Spinal cord (tissue), 10 donors: ENCODE measurements around the gene PPIP5K2. TPM values are rescaled to one million over a fixed set of nuclear protein-coding genes. Genes with fewer than 3 reads are reported as not detected.

Source experiments
- DNase-seq, 6 donors: peaks; one replicate each; pipeline versions ENCODE4 v3.0.0 to v3.0.0-alpha.2; 2013 to 2015; ENCODE audit warnings: low spot score in 6 of 6, low read depth in 4 of 6
- H3K27ac ChIP-seq: one replicate; pipeline ENCODE4 v1.5.1; 2013; ENCODE audit warnings: low read depth, low read length, control low read depth
- H3K27me3 ChIP-seq: one replicate; pipeline ENCODE4 v1.6.1; 2013; ENCODE audit warnings: low read length; ENCODE audit not compliant: control insufficient read depth, insufficient read depth
- H3K36me3 ChIP-seq: one replicate; pipeline ENCODE4 v1.6.1; 2013; ENCODE audit warnings: low read length; ENCODE audit not compliant: control insufficient read depth, insufficient read depth
- H3K4me1 ChIP-seq: one replicate; pipeline ENCODE4 v1.6.1; 2013; ENCODE audit warnings: low read length; ENCODE audit not compliant: control insufficient read depth, insufficient read depth
- H3K4me3 ChIP-seq: one replicate; pipeline ENCODE4 v1.5.1; 2013; ENCODE audit warnings: low read depth, low read length, control low read depth
- H3K9me3 ChIP-seq: one replicate; pipeline ENCODE4 v1.6.1; 2013; ENCODE audit warnings: low read length; ENCODE audit not compliant: control insufficient read depth, insufficient read depth
- WGBS: methylation state at CpG from one replicate; pipeline ENCODE4 v1.1.5; 2013; ENCODE audit warnings: missing lambda C conversion rate; ENCODE audit not compliant: insufficient coverage; 5-methylcytosine and 5-hydroxymethylcytosine counted together
- polyA plus RNA-seq, 2 donors: library from polyadenylated mRNA; unstranded; fragments of 120-200 nt; gene quantifications; one replicate each; pipeline ENCODE4 v1.2.1, GENCODE V29; 2013; ENCODE audit not compliant: insufficient read length in 2 of 2
- total RNA-seq, 2 donors: library from RNA; depleted of rRNA in 1 of 2; stranded (reverse); fragments of 120-200 nt in 1 of 2; fragments of >200 nt in 1 of 2; gene quantifications; one replicate each; pipeline versions ENCODE4 v1.2.3 to v1.2.4, GENCODE V29; 2013 to 2014
- donor health status: healthy.

Gene PPIP5K2
- total and polyA plus RNA-seq, 4 donors: 62.3 to 133 (median 90.1) TPM

- WGBS: no CpG with 5 or more reads among the region's 4 CpGs
These were observed 2.6 kb upstream of the PPIP5K2 start for GRCh38 chr5:103117471-103117991.

DNA sequence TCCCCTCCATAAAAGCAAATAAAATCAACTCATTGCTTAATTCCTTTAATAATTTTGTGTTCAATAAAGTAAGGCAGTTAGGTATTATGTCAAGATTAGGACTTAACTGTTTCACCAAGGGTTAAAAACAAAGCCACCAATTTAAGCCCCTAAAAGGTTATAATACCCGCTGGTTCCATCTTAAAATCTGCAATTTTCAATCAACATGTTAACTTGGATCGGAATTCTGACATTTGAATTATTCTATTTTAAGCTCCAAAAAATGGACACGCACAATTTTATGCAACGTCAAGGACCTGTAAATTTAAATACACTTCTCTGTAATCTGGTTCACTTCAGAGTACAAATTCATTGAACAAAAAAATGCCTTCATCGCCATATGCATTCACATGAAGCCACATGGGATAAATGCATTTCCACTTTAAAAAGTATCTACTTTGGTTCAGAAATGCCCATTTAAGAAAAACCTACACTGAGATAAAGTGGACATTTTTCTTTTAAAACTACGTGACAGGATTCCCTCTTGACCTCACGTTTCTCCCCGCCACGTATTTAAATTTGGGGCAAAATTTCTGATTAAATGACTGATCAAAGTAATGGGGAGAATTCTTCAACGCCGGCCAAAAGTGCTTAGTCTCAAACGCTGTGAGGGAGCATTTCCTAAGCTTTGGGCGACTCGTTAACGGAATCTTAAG lies 884 bp upstream of the PPIP5K2 start:
- H3K27me3 ChIP-seq: no peaks in the 10 kb centered on the region
- peak in 2 of 6 donors; percentile 5 to 6 for DNase-seq
- no peaks in the 10 kb centered on the region for H3K9me3 ChIP-seq
- no peaks in the 10 kb centered on the region for H3K36me3 ChIP-seq
- WGBS: 2% methylated on average over 8 of the region's 15 CpGs
- peak overlapping the region; percentile 68 for H3K4me3 ChIP-seq
- peak overlapping the region; percentile 95 for H3K27ac ChIP-seq
- H3K4me1 ChIP-seq: no peaks in the 10 kb centered on the region

More at GRCh38 chr5:103117471-103117991, 2.6 kb upstream of the PPIP5K2 start:
- H3K36me3 ChIP-seq: no peaks in the 10 kb centered on the region
- H3K4me3 ChIP-seq: no peak overlapping the region
- H3K4me1 ChIP-seq: no peaks in the 10 kb centered on the region
- DNase-seq: no peak
- H3K27me3 ChIP-seq: no peaks in the 10 kb centered on the region
- no peaks in the 10 kb centered on the region for H3K9me3 ChIP-seq
- H3K27ac ChIP-seq: no peak overlapping the region

GRCh38 chr5:103120607-103121200 lies 603 bp downstream of the PPIP5K2 start:
- DNase-seq: peak in 3 of 6 donors; percentile 4 to 22 (median 5)
- peak overlapping the region; percentile 68 for H3K4me3 ChIP-seq
- H3K27me3 ChIP-seq: no peaks in the 10 kb centered on the region
- H3K36me3 ChIP-seq: no peaks in the 10 kb centered on the region
- 0% methylated on average over 8 of the region's 17 CpGs for WGBS
- no peaks in the 10 kb centered on the region for H3K9me3 ChIP-seq
- no peaks in the 10 kb centered on the region for H3K4me1 ChIP-seq
- peak overlapping the region; percentile 95 for H3K27ac ChIP-seq

GRCh38 chr5:103122242-103122641 lies 2.1 kb downstream of the PPIP5K2 start:
- 92% methylated on average over 3 of the region's 3 CpGs for WGBS
- Histone ChIP-seq H3K36me3 (no peaks in the 10 kb centered on the region), H3K4me1 (no peaks in the 10 kb centered on the region), H3K4me3 (no peak overlapping the region), H3K9me3 (no peaks in the 10 kb centered on the region), H3K27ac (no peak overlapping the region), H3K27me3 (no peaks in the 10 kb centered on the region)
- DNase-seq: no peak

DNA sequence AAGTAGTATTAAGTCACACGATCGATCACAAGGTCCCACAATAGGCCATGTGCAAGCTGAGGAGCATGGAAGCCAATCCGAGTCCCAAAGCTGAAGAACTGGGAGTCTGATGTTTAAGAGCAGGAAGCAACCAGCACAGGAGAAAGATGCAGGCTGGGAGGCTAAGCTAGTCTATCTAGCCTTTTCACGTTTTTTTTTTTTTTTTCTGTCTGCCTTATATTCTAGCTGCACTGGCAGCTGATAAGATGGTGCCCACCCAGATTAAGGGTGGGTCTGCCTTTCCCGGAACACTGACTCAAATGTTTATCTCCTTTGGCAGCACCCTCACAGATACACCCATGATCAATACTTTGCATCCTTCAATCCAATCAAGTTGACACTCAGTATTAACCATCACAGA lies 6.5 kb downstream of the PPIP5K2 start:
- H3K9me3 ChIP-seq: no peaks in the 10 kb centered on the region
- H3K36me3 ChIP-seq: no peaks in the 10 kb centered on the region
- H3K27ac ChIP-seq: no peak overlapping the region
- no peak overlapping the region for H3K4me3 ChIP-seq
- DNase-seq: no peak
- no peaks in the 10 kb centered on the region for H3K4me1 ChIP-seq
- 92% methylated on average over 4 of the region's 5 CpGs for WGBS
- no peaks in the 10 kb centered on the region for H3K27me3 ChIP-seq

GRCh38 chr5:103127292-103127817 lies 7.3 kb downstream of the PPIP5K2 start:
- H3K4me1 ChIP-seq: no peaks in the 10 kb centered on the region
- no peaks in the 10 kb centered on the region for H3K27me3 ChIP-seq
- WGBS: no CpG with 5 or more reads among the region's 2 CpGs
- no peak overlapping the region for H3K27ac ChIP-seq
- no peak for DNase-seq
- no peaks in the 10 kb centered on the region for H3K36me3 ChIP-seq
- no peaks in the 10 kb centered on the region for H3K9me3 ChIP-seq
- no peak overlapping the region for H3K4me3 ChIP-seq

DNA sequence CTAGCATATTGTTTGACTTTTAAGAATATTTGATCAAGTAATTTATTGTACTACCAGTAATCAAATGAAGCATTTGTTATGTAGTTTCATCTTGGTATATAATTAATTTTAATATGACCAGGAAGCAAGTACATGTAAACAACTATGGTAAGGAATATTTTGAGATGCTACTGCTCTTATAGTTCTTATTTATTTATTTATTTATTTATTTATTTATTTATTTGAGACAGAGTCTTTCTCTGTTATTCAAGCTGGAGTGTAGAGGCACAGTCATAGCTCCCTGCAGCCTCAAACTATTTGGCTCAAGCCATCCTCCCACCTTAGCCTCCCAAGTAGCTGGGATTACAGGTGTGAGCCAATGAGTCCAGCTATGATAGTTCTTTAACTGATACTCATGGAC lies 8.1 kb downstream of the PPIP5K2 start:
- Histone ChIP-seq H3K9me3 (no peaks in the 10 kb centered on the region), H3K4me1 (no peaks in the 10 kb centered on the region), H3K27me3 (no peaks in the 10 kb centered on the region), H3K4me3 (no peak overlapping the region), H3K36me3 (no peaks in the 10 kb centered on the region), H3K27ac (no peak overlapping the region)
- DNase-seq: no peak

DNA sequence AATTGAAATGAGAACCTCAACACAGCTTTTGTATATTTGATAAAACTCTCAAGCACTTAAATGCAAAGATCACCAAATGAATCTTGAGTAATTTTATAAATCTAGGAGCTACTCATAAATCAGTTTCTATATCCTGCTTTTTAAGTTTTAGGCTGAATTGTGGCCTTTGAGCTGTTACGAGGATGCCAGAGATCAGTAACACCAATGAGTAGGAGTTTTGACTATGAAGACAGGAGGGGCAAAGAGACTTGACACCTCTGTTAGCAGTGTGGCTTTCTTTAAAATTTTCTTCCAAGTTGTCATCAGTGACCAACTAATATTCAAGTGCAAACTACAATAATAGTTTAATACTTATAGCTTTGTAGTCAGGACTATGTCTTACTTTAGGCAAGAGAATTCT lies 12.6 kb downstream of the PPIP5K2 start:
- H3K27ac ChIP-seq: no peak overlapping the region
- no peaks in the 10 kb centered on the region for H3K27me3 ChIP-seq
- no peaks in the 10 kb centered on the region for H3K4me1 ChIP-seq
- H3K36me3 ChIP-seq: peaks cover 7% of the 10 kb centered on the region
- WGBS: no CpG with 5 or more reads among the region's 1 CpG
- DNase-seq: no peak
- H3K4me3 ChIP-seq: no peak overlapping the region
- no peaks in the 10 kb centered on the region for H3K9me3 ChIP-seq

- H3K27ac ChIP-seq: no peak overlapping the region
- DNase-seq: no peak
- no CpG with 5 or more reads among the region's 2 CpGs for whole genome bisulfite sequencing
These were observed 13.1 kb downstream of the PPIP5K2 start for GRCh38 chr5:103133231-103133630.

GRCh38 chr5:103135461-103135860 lies 15.4 kb downstream of the PPIP5K2 start:
- no peak for DNase-seq
- Histone ChIP-seq H3K4me1 (no peaks in the 10 kb centered on the region), H3K27ac (no peak overlapping the region), H3K36me3 (peaks cover 9% of the 10 kb centered on the region), H3K27me3 (no peaks in the 10 kb centered on the region), H3K9me3 (no peaks in the 10 kb centered on the region), H3K4me3 (no peak overlapping the region)
- WGBS: no CpG with 5 or more reads among the region's 1 CpG

More at GRCh38 chr5:103133231-103133630, 13.1 kb downstream of the PPIP5K2 start:
- Histone ChIP-seq H3K4me1 (no peaks in the 10 kb centered on the region), H3K4me3 (no peak overlapping the region), H3K36me3 (peaks cover 7% of the 10 kb centered on the region), H3K27me3 (no peaks in the 10 kb centered on the region), H3K9me3 (no peaks in the 10 kb centered on the region)
